K562 (cell line): Measurements from ENCODE around the gene VTN. TPM values are rescaled to one million over a fixed set of nuclear protein-coding genes. Genes with fewer than 3 reads are reported as not detected.

Experiments used
- ERF ChIP-seq: fragments of 450-650 bp; formaldehyde crosslinking; IDR thresholded peaks from 2 replicates; pipeline ENCODE4 v1.4.0; 2020; ENCODE audit warnings: mild to moderate bottlenecking, mixed read lengths
- SPI1 ChIP-seq: IDR thresholded peaks from 2 replicates; pipeline ENCODE4 v1.6.1; 2011; ENCODE audit warnings: low read depth, low read length, control low read depth, borderline replicate concordance
- TSC22D4 ChIP-seq: fragments of 450-650 bp; IDR thresholded peaks from 2 replicates; pipeline ENCODE4 v1.6.1; 2016; ENCODE audit warnings: missing genetic modification characterization, missing biosample characterization, control low read depth
- ZNF174 ChIP-seq: fragments of 250-450 bp; sonication (Bioruptor Pico); IDR thresholded peaks from 2 replicates; pipeline ENCODE4 v1.4.0; 2020; ENCODE audit warnings: mild to moderate bottlenecking
- ZNF217 ChIP-seq: sonication (generic); formaldehyde crosslinking; IDR thresholded peaks from 2 replicates; pipeline ENCODE4 v1.8.0; 2022; ENCODE audit warnings: mild to moderate bottlenecking, missing genetic modification reagents
- polyA plus RNA-seq, 8 experiments: library from polyadenylated mRNA; depleted of rRNA in 4 of 8; stranded (reverse) in 5 of 8; unstranded in 3 of 8; fragments of >200 nt; fragmentation: Nextera tagmentation in 2 of 8; fragmentation: Illumina TruSeq in 1 of 8; extraction: Ambion mirVana in 2 of 8; extraction: Trizol in 1 of 8; gene quantifications; 2 replicates each; pipeline versions ENCODE4 v1.2.1 to v1.2.3, GENCODE V29; 2011 to 2014; ENCODE audit warnings: inconsistent platforms in 1 of 8, missing spikeins in 1 of 8
- total RNA-seq, 7 experiments: library from RNA; depleted of rRNA in 6 of 7; stranded (reverse); fragments of >200 nt in 6 of 7; fragmentation: Illumina TruSeq in 2 of 7; extraction: Trizol in 2 of 7; gene quantifications; 2 replicates each; pipeline versions ENCODE4 v1.2.1 to v1.2.3, GENCODE V29; 2011 to 2021; ENCODE audit warnings: low replicate concordance in 1 of 7
- TF ChIP-seq, protein P1 (sequence below): IDR thresholded peaks from 2 replicates; pipeline ENCODE4 v1.6.1; 2012; ENCODE audit warnings: low read depth, low read length, improper control_type of control experiment, borderline replicate concordance
- TF ChIP-seq, protein P2 (sequence below), 2 experiments: IDR thresholded peaks in 1 of 2; conservative IDR thresholded peaks in 1 of 2; 2 replicates each; pipeline ENCODE4 v1.6.1; 2016; ENCODE audit warnings: low read depth in 2 of 2, mild to moderate bottlenecking in 1 of 2, missing compliant biosample characterization in 1 of 2, missing genetic modification characterization in 1 of 2, moderate library complexity in 1 of 2
- TF ChIP-seq, protein P3 (sequence below), 3 experiments: fragments of 200-800 bp in 1 of 3; sonication (Bioruptor generic) in 1 of 3; sonication (generic) in 1 of 3; formaldehyde crosslinking in 1 of 3; IDR thresholded peaks; 2 replicates each; pipeline versions ENCODE4 v1.6.1 to v1.8.0; 2016 to 2022; ENCODE audit warnings: mild to moderate bottlenecking in 2 of 3, missing compliant biosample characterization in 2 of 3, missing genetic modification characterization in 2 of 3, missing genetic modification reagents in 1 of 3
- TF ChIP-seq, protein P4 (sequence below): sonication (generic); IDR thresholded peaks from 2 replicates; pipeline ENCODE4 v1.6.1; 2016

VTN gene
- total and polyA plus RNA-seq, 9 of the 15 experiments (the other 6 are each of a cell fraction or from before 2014, with no cell fraction given): 0.13 to 1.0 (median 0.29) TPM; not detected in 1

DNA sequence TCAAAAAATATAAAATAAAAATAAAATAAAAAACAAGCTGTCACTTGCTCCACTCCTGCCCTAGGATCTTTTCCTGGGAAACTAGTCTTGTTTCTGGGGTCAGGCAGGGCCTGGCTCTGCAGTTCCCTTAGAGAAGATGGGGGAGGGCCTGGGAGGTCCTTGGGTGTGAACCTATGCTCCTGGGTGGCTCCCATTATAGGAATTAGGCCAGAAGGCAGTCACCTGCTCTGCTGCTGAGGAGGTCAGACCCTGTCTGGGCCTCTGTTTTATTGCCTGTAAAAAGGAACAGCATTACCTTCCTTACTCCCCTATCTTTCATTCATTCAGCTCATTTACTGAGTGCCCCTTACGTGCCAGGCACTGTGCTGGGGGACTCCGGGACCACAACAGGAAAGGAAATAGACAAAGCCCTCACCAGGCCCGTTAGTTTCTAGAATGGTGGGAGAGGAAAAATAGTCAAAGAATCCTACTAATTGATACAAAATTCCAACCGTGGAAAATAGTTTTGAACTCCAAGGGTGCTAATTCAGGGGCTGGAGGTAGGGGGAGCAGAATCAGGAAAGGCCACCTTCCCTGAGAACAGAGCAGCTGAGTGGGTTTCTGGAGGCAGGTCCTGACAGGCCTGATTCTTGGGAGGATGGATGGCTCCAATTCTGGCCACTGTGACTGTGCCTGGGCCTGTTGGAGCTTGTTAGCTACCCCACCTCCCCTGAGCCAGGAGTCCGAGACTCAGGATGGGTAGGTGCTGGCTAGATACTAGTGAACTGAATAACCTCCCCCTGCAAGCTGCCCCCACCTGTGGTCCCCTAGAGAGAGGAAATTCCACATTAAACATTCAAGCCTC is 37.2 kb upstream of the VTN start (continued):
- TF ChIP-seq, protein P1, sequence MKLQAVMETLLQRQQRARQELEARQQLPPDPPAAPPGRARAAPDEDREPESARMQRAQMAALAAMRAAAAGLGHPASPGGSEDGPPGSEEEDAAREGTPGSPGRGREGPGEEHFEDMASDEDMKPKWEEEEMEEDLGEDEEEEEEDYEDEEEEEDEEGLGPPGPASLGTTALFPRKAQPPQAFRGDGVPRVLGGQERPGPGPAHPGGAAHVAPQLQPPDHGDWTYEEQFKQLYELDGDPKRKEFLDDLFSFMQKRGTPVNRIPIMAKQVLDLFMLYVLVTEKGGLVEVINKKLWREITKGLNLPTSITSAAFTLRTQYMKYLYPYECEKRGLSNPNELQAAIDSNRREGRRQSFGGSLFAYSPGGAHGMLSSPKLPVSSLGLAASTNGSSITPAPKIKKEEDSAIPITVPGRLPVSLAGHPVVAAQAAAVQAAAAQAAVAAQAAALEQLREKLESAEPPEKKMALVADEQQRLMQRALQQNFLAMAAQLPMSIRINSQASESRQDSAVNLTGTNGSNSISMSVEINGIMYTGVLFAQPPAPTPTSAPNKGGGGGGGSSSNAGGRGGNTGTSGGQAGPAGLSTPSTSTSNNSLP: no peak
- TF ChIP-seq ERF (CRISPR knock-in tag) (no peak), ZNF217 (CRISPR knock-in tag) (no peak), ZNF174 (CRISPR knock-in tag) (no peak), SPI1 (no peak), TSC22D4 (no peak)
- TF ChIP-seq, protein P2, sequence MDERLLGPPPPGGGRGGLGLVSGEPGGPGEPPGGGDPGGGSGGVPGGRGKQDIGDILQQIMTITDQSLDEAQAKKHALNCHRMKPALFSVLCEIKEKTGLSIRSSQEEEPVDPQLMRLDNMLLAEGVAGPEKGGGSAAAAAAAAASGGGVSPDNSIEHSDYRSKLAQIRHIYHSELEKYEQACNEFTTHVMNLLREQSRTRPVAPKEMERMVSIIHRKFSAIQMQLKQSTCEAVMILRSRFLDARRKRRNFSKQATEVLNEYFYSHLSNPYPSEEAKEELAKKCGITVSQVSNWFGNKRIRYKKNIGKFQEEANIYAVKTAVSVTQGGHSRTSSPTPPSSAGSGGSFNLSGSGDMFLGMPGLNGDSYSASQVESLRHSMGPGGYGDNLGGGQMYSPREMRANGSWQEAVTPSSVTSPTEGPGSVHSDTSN (CRISPR knock-in tag; IDR thresholded peaks at IDR 0.05; ENCODE audit: low read depth): no peak
- TF ChIP-seq, protein P2 (tag; conservative IDR thresholded peaks at IDR 0.05; ENCODE audit: low read depth): no peak
- TF ChIP-seq, protein P3, sequence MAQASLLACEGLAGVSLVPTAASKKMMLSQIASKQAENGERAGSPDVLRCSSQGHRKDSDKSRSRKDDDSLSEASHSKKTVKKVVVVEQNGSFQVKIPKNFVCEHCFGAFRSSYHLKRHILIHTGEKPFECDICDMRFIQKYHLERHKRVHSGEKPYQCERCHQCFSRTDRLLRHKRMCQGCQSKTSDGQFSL (CRISPR knock-in tag; IDR thresholded peaks at IDR 0.05): no peak
- TF ChIP-seq, protein P3 (tag; IDR thresholded peaks at IDR 0.05): no peak
- TF ChIP-seq, protein P4, sequence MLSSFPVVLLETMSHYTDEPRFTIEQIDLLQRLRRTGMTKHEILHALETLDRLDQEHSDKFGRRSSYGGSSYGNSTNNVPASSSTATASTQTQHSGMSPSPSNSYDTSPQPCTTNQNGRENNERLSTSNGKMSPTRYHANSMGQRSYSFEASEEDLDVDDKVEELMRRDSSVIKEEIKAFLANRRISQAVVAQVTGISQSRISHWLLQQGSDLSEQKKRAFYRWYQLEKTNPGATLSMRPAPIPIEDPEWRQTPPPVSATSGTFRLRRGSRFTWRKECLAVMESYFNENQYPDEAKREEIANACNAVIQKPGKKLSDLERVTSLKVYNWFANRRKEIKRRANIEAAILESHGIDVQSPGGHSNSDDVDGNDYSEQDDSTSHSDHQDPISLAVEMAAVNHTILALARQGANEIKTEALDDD: no peak
